A549 treated with DMSO at 1 μM for 4 hours (cell line): Measurements from ENCODE around the gene KIR2DL1. TPM values are rescaled to one million over a fixed set of nuclear protein-coding genes. Genes with fewer than 3 reads are reported as not detected.

Experiments used
- total RNA-seq: library from RNA; stranded (reverse); fragments of 200-300 nt; extraction: Qiagen RNA extraction; gene quantifications from 5 replicates; pipeline ENCODE4 v1.2.3, GENCODE V29; 2022; ENCODE audit warnings: low read depth

Gene KIR2DL1
- not detected in 5 replicates for total RNA-seq

GRCh38 chr19:54769646-54770045 is at the start of gene KIR2DL1:
TSS of gene KIR2DL1 (plus strand) at chr19:54769793. CDS start at chr19:54769851, 58 bp downstream.

GRCh38 chr19:54724142-54724541 is 45.5 kb upstream of the KIR2DL1 start, which contains the start of gene KIR3DL3:
TSS of gene KIR3DL3 (plus strand) at chr19:54724442. CDS start at chr19:54724497, 55 bp downstream.

GRCh38 chr19:54738306-54738705 is 31.3 kb upstream of the KIR2DL1 start, which contains the start of gene KIR2DL3:
TSS of gene KIR2DL3 (plus strand) at chr19:54738513. CDS start at chr19:54738546, 33 bp downstream.

GRCh38 chr19:54803410-54803809 is 33.8 kb downstream of the KIR2DL1 start, which contains the start of gene KIR2DL4:
TSS of gene KIR2DL4 (plus strand) at chr19:54803610. CDS start at chr19:54803652, 42 bp downstream.

GRCh38 chr19:54816251-54816650 is 46.7 kb downstream of the KIR2DL1 start, which contains the start of gene KIR3DL1:
TSS of gene KIR3DL1 (plus strand) at chr19:54816468.

GRCh38 chr19:54832496-54832895 is 62.9 kb downstream of the KIR2DL1 start, which contains the start of gene KIR2DS4:
TSS of gene KIR2DS4 (plus strand) at chr19:54832676.

Other genes with a start within 250 kb of the KIR2DL1 start
- not detected in 5 replicates for gene LILRA2, start 196.0 kb upstream of the KIR2DL1 start, total RNA-seq
- not detected in 5 replicates for gene LILRA1, start 176.2 kb upstream of the KIR2DL1 start, total RNA-seq
- 0.03 to 0.07 TPM in 2 of 5 replicates, not detected in the others for gene LILRB1, start 139.3 kb upstream of the KIR2DL1 start, total RNA-seq
- gene LILRB4, start 106.8 kb upstream of the KIR2DL1 start, total RNA-seq = not detected in 5 replicates
- not detected in 5 replicates for gene KIR3DL3, start 45.4 kb upstream of the KIR2DL1 start, total RNA-seq
- not detected in 5 replicates for gene KIR2DL3, start 31.3 kb upstream of the KIR2DL1 start, total RNA-seq
- not detected in 5 replicates for gene KIR2DL4, start 33.8 kb downstream of the KIR2DL1 start, total RNA-seq
- gene KIR3DL1, start 46.7 kb downstream of the KIR2DL1 start, total RNA-seq = not detected in 5 replicates
- gene KIR2DS4, start 62.9 kb downstream of the KIR2DL1 start, total RNA-seq = not detected in 5 replicates
- not detected in 5 replicates for gene KIR3DL2, start 80.7 kb downstream of the KIR2DL1 start, total RNA-seq
- gene FCAR, start 104.4 kb downstream of the KIR2DL1 start, total RNA-seq = not detected in 5 replicates
- gene NCR1, start 136.4 kb downstream of the KIR2DL1 start, total RNA-seq = not detected in 5 replicates
- gene NLRP7, start 177.7 kb downstream of the KIR2DL1 start, total RNA-seq = 0.06 to 0.38 TPM in 2 of 5 replicates, not detected in the others
- gene NLRP2, start 196.6 kb downstream of the KIR2DL1 start, total RNA-seq = 22.2 to 28.4 TPM (median 27.4 TPM) in 5 replicates